DOHH2 (cell line): Measurements from ENCODE around the gene MCF2L.

ENCODE experiments used
- H3F3A ChIP-seq: fragments of 200-600 bp; sonication (generic), shearing (Covaris generic); 2 replicates; pipeline ENCODE4 v1.6.0; 2016; ENCODE audit warnings: antibody characterized with exemption, mild to moderate bottlenecking; ENCODE audit not compliant: control insufficient read depth, insufficient read depth
- H3K27ac ChIP-seq: fragments of 200-600 bp; sonication (generic); 2 replicates; pipeline ENCODE4 v1.5.1; 2014; ENCODE audit warnings: low read depth, mild to moderate bottlenecking, low read length, moderate library complexity
- H3K27me3 ChIP-seq: fragments of 200-600 bp; sonication (generic); 2 replicates; pipeline ENCODE4 v1.6.1; 2014; ENCODE audit warnings: mild to moderate bottlenecking, low read length, mixed read lengths; ENCODE audit not compliant: control insufficient read depth
- H3K36me3 ChIP-seq: fragments of 200-600 bp; sonication (generic); 2 replicates; pipeline ENCODE4 v1.6.1; 2014; ENCODE audit warnings: mild to moderate bottlenecking, low read length, moderate library complexity, mixed read lengths; ENCODE audit not compliant: control insufficient read depth
- H3K4me1 ChIP-seq: fragments of 200-600 bp; sonication (generic); 2 replicates; pipeline ENCODE4 v1.6.1; 2014; ENCODE audit warnings: mild to moderate bottlenecking, low read length, mixed read lengths; ENCODE audit not compliant: control insufficient read depth
- H3K4me2 ChIP-seq: fragments of 200-600 bp; sonication (generic); 2 replicates; pipeline ENCODE4 v1.6.0; 2014; ENCODE audit warnings: mild to moderate bottlenecking, low read length, moderate library complexity
- H3K4me3 ChIP-seq: fragments of 200-600 bp; sonication (generic); 2 replicates; pipeline ENCODE4 v1.5.1; 2014; ENCODE audit warnings: mild to moderate bottlenecking, low read length, mixed read lengths
- H3K79me2 ChIP-seq: fragments of 200-600 bp; sonication (generic); 2 replicates; pipeline ENCODE4 v1.6.1; 2014; ENCODE audit warnings: mild to moderate bottlenecking, low read length, mixed read lengths; ENCODE audit not compliant: control insufficient read depth
- H3K9me2 ChIP-seq: fragments of 200-600 bp; sonication (generic); replicated peaks from 2 replicates; pipeline ENCODE4 v1.6.1; 2014; ENCODE audit warnings: mild to moderate bottlenecking, low read length, mixed read lengths; ENCODE audit not compliant: control insufficient read depth
- H3K9me3 ChIP-seq: fragments of 200-600 bp; sonication (generic); 2 replicates; pipeline ENCODE4 v1.6.1; 2014; ENCODE audit warnings: antibody characterized with exemption, low read length, mixed read lengths; ENCODE audit not compliant: control insufficient read depth, insufficient read depth
- H4K20me1 ChIP-seq: fragments of 200-600 bp; sonication (generic); 2 replicates; pipeline ENCODE4 v1.6.0; 2014; ENCODE audit warnings: low read depth, mild to moderate bottlenecking, antibody characterized with exemption, low read length, moderate library complexity; ENCODE audit not compliant: control insufficient read depth, insufficient read depth
- EZH2phosphoT487 ChIP-seq: fragments of 200-600 bp; sonication (generic); IDR thresholded peaks from 2 replicates; pipeline ENCODE4 v1.6.1; 2017; ENCODE audit warnings: borderline replicate concordance, mild to moderate bottlenecking, antibody characterized with exemption, low read length, moderate library complexity, mixed read lengths
- TF ChIP-seq, protein P1 (sequence below): fragments of 200-600 bp; sonication (generic); IDR thresholded peaks from one replicate; pipeline ENCODE4 v1.5.1; 2014; ENCODE audit warnings: antibody characterized with exemption, mild to moderate bottlenecking, low read depth, low read length; ENCODE audit not compliant: poor library complexity, severe bottlenecking

The MCF2L gene

DNA sequence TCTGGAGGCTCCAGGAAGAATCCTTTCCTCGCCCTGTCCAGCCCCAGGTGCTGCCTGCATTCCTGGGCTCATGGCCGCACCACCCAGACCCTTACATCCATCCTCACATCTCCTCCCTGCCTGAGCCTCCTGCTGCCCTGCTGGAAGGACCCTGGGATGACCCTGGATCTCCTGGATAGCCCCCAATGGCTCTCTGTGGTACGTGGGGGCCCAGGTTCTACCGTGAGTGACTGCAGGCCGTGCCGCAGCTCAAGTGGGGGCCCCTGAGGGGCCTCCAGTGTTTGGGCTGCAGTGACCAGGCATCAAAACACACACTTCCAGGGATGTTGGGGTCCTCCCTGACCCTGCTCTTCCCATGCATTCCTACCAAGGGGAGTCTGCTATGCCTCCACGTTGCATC, 8.3 kb upstream of the MCF2L start:
- Histone ChIP-seq H3K4me1 (no peaks in the 10 kb centered on the region), H3K36me3 (no peaks in the 10 kb centered on the region), H3K4me3 (no peak overlapping the region), H3K9me2 (no peaks in the 10 kb centered on the region), H3K79me2 (no peaks in the 10 kb centered on the region), H3F3A (no peaks in the 10 kb centered on the region), H4K20me1 (no peaks in the 10 kb centered on the region), H3K27me3 (no peaks in the 10 kb centered on the region), H3K4me2 (no peak overlapping the region), H3K27ac (no peak overlapping the region), H3K9me3 (no peaks in the 10 kb centered on the region)
- TF ChIP-seq, protein P1, sequence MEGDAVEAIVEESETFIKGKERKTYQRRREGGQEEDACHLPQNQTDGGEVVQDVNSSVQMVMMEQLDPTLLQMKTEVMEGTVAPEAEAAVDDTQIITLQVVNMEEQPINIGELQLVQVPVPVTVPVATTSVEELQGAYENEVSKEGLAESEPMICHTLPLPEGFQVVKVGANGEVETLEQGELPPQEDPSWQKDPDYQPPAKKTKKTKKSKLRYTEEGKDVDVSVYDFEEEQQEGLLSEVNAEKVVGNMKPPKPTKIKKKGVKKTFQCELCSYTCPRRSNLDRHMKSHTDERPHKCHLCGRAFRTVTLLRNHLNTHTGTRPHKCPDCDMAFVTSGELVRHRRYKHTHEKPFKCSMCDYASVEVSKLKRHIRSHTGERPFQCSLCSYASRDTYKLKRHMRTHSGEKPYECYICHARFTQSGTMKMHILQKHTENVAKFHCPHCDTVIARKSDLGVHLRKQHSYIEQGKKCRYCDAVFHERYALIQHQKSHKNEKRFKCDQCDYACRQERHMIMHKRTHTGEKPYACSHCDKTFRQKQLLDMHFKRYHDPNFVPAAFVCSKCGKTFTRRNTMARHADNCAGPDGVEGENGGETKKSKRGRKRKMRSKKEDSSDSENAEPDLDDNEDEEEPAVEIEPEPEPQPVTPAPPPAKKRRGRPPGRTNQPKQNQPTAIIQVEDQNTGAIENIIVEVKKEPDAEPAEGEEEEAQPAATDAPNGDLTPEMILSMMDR: no peak
- TF ChIP-seq EZH2phosphoT487: no peak

DNA sequence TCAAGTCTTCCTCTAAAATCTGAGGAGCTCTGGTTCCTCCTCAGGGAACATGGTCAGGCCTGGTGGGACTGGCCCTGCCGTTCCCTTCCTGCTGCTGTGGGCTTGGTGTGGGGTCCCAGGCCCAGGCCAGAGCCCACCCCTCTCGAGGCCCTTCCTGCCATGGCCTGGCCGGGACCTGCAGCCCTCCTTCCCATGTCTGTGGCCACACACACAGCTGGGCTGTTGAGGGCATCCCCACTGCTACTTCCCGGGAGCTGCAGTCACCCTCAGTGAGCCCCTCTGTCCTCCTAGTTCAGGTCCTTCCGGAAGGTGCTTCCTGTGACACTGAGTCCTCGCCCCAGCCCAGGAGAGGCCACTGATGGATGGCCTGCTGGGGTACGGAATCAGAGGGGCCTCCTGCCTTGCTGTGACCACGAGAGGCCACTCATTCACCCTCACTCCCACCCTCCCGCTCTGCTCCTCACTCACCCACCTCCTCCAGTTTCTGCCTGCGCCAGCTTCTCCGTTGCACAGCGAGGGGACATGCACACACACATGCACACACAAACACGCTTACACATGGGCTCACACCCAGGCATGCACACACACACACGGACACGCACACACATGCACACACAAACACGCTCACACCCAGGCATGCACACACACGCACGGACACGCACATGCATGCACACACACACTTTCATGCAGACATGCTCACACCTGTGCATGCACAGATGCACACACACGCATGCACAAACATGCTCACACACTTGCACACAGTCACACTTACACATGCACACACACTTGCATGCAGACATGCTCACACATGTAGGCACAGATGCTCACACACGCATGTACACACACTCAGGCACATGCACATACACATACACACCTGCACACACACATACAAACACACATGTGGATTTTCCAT, 7.3 kb upstream of the MCF2L start:
- Histone ChIP-seq H3K27ac (no peak overlapping the region), H3K27me3 (no peaks in the 10 kb centered on the region), H4K20me1 (no peaks in the 10 kb centered on the region), H3K4me3 (no peak overlapping the region), H3K79me2 (no peaks in the 10 kb centered on the region), H3K4me1 (no peaks in the 10 kb centered on the region), H3K9me2 (no peaks in the 10 kb centered on the region), H3K36me3 (no peaks in the 10 kb centered on the region), H3K9me3 (no peaks in the 10 kb centered on the region), H3F3A (no peaks in the 10 kb centered on the region), H3K4me2 (no peak overlapping the region)
- TF ChIP-seq, protein P1: no peak
- no peak for TF ChIP-seq EZH2phosphoT487

DNA sequence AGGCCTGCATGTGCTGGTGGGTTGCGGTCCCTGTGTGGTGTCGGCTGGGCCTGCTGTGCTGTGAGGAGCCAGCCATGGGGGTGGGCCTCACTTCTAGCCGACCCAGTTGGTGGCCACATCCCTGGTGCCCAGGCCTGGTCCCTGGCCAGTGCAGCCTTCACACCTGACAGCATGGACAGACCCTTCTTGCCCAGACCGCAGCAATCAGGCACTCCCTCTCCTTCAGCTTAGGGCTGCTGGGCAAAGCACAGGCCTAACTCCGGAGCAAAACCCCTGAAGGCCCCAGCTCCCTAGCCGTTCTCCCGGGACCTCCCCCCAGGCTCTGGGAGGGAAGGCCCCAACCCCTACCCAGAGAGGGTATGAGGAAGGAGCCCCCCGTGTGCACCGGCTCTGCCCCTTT, 6.6 kb upstream of the MCF2L start:
- Histone ChIP-seq H3K4me2 (no peak overlapping the region), H3K79me2 (no peaks in the 10 kb centered on the region), H3K4me3 (no peak overlapping the region), H3K27ac (no peak overlapping the region), H3K9me2 (no peaks in the 10 kb centered on the region), H4K20me1 (no peaks in the 10 kb centered on the region), H3K4me1 (no peaks in the 10 kb centered on the region), H3K9me3 (no peaks in the 10 kb centered on the region), H3F3A (no peaks in the 10 kb centered on the region), H3K27me3 (no peaks in the 10 kb centered on the region), H3K36me3 (no peaks in the 10 kb centered on the region)
- TF ChIP-seq, protein P1: no peak
- no peak for TF ChIP-seq EZH2phosphoT487
